IPS-18a (cell line): ENCODE measurements around the gene SLC25A14.

Experiments used
- H3K27ac ChIP-seq: one replicate; pipeline ENCODE4 v1.5.1; 2013; ENCODE audit warnings: low read length
- H3K27me3 ChIP-seq: one replicate; pipeline ENCODE4 v1.6.1; 2013; ENCODE audit warnings: mild to moderate bottlenecking, low read length; ENCODE audit not compliant: control insufficient read depth, insufficient read depth
- H3K36me3 ChIP-seq: one replicate; pipeline ENCODE4 v1.6.1; 2013; ENCODE audit warnings: low read depth, low read length; ENCODE audit not compliant: control insufficient read depth
- H3K4me1 ChIP-seq: one replicate; pipeline ENCODE4 v1.6.1; 2013; ENCODE audit warnings: low read depth, low read length; ENCODE audit not compliant: control insufficient read depth
- H3K4me3 ChIP-seq: one replicate; pipeline ENCODE4 v1.5.1; 2013; ENCODE audit warnings: low read length
- H3K9ac ChIP-seq: one replicate; pipeline ENCODE4 v1.6.1; 2013; ENCODE audit warnings: mild to moderate bottlenecking, low read length, moderate library complexity
- H3K9me3 ChIP-seq: one replicate; pipeline ENCODE4 v1.6.1; 2013; ENCODE audit warnings: low read depth, low read length; ENCODE audit not compliant: control insufficient read depth

The SLC25A14 gene

GRCh38 chrX:130386408-130386808, 46.7 kb downstream of the SLC25A14 start:
- Histone ChIP-seq H3K9me3 (peaks cover 11% of the 10 kb centered on the region), H3K27me3 (no peaks in the 10 kb centered on the region), H3K9ac (no peak overlapping the region), H3K4me3 (no peak overlapping the region), H3K4me1 (no peaks in the 10 kb centered on the region), H3K36me3 (no peaks in the 10 kb centered on the region), H3K27ac (no peak overlapping the region)

GRCh38 chrX:130393451-130394074, 53.8 kb downstream of the SLC25A14 start:
- no peak overlapping the region for H3K4me3 ChIP-seq
- no peaks in the 10 kb centered on the region for H3K4me1 ChIP-seq
- no peaks in the 10 kb centered on the region for H3K36me3 ChIP-seq
- H3K27ac ChIP-seq = no peak overlapping the region
- H3K27me3 ChIP-seq = no peaks in the 10 kb centered on the region
- H3K9ac ChIP-seq = no peak overlapping the region
- H3K9me3 ChIP-seq = peaks cover 2% of the 10 kb centered on the region

- peaks cover 6% of the 10 kb centered on the region for H3K9me3 ChIP-seq
- no peak overlapping the region for H3K4me3 ChIP-seq
- no peaks in the 10 kb centered on the region for H3K36me3 ChIP-seq
- H3K4me1 ChIP-seq = no peaks in the 10 kb centered on the region
- H3K27ac ChIP-seq = no peak overlapping the region
- no peaks in the 10 kb centered on the region for H3K27me3 ChIP-seq
- H3K9ac ChIP-seq = no peak overlapping the region
Measured at GRCh38 chrX:130395341-130395740, 55.6 kb downstream of the SLC25A14 start.

- H3K36me3 ChIP-seq = peaks cover 6% of the 10 kb centered on the region
- no peaks in the 10 kb centered on the region for H3K4me1 ChIP-seq
- H3K9ac ChIP-seq = peak within 1 kb of the TSS; percentile 77
- peak within 1 kb of the TSS; percentile 92 for H3K4me3 ChIP-seq
- peak within 1 kb of the TSS; percentile 68 for H3K27ac ChIP-seq
- H3K9me3 ChIP-seq = peaks cover 4% of the 10 kb centered on the region
- H3K27me3 ChIP-seq = no peaks in the 10 kb centered on the region
Measured at GRCh38 chrX:130401415-130402207, 61.9 kb downstream of the SLC25A14 start, which contains the start of gene RBMX2. RBMX2 (plus strand) TSS chrX:130401987; CDS start chrX:130402033, 46 bp downstream.

- H3K9me3 ChIP-seq = peaks cover 4% of the 10 kb centered on the region
- no peaks in the 10 kb centered on the region for H3K4me1 ChIP-seq
- peak overlapping the region; percentile 77 for H3K9ac ChIP-seq
- H3K36me3 ChIP-seq = peaks cover 6% of the 10 kb centered on the region
- no peaks in the 10 kb centered on the region for H3K27me3 ChIP-seq
- peak overlapping the region; percentile 92 for H3K4me3 ChIP-seq
- no peak overlapping the region for H3K27ac ChIP-seq
Measured at GRCh38 chrX:130402208-130402684, 62.5 kb downstream of the SLC25A14 start.

- Histone ChIP-seq H3K9ac (no peak overlapping the region), H3K36me3 (peaks cover 19% of the 10 kb centered on the region), H3K27me3 (no peaks in the 10 kb centered on the region), H3K4me3 (no peak overlapping the region), H3K27ac (no peak overlapping the region), H3K9me3 (peaks cover 14% of the 10 kb centered on the region), H3K4me1 (no peaks in the 10 kb centered on the region)
Measured at GRCh38 chrX:130413415-130413814, 73.7 kb downstream of the SLC25A14 start.

GRCh38 chrX:130414800-130415199, 75.1 kb downstream of the SLC25A14 start:
- H3K4me1 ChIP-seq = peaks cover 3% of the 10 kb centered on the region
- no peaks in the 10 kb centered on the region for H3K27me3 ChIP-seq
- H3K36me3 ChIP-seq = peaks cover 15% of the 10 kb centered on the region
- peaks cover 17% of the 10 kb centered on the region for H3K9me3 ChIP-seq
- H3K27ac ChIP-seq = no peak overlapping the region
- no peak overlapping the region for H3K4me3 ChIP-seq
- no peak overlapping the region for H3K9ac ChIP-seq

GRCh38 chrX:130415201-130415600, 75.5 kb downstream of the SLC25A14 start:
- no peak overlapping the region for H3K27ac ChIP-seq

GRCh38 chrX:130416785-130417184, 77.1 kb downstream of the SLC25A14 start:
- H3K9me3 ChIP-seq = peaks cover 17% of the 10 kb centered on the region
- H3K27me3 ChIP-seq = no peaks in the 10 kb centered on the region
- H3K36me3 ChIP-seq = peaks cover 7% of the 10 kb centered on the region
- H3K4me1 ChIP-seq = peaks cover 3% of the 10 kb centered on the region
- H3K4me3 ChIP-seq = no peak overlapping the region
- H3K27ac ChIP-seq = no peak overlapping the region
- H3K9ac ChIP-seq = no peak overlapping the region

More at GRCh38 chrX:130415201-130415600, 75.5 kb downstream of the SLC25A14 start:
- peaks cover 21% of the 10 kb centered on the region for H3K9me3 ChIP-seq
- peaks cover 14% of the 10 kb centered on the region for H3K36me3 ChIP-seq
- H3K27me3 ChIP-seq = no peaks in the 10 kb centered on the region
- peaks cover 3% of the 10 kb centered on the region for H3K4me1 ChIP-seq
- no peak overlapping the region for H3K9ac ChIP-seq
- H3K4me3 ChIP-seq = no peak overlapping the region

- Histone ChIP-seq H3K27me3 (no peaks in the 10 kb centered on the region), H3K4me3 (no peak overlapping the region)
Measured at GRCh38 chrX:130418066-130418465, 78.3 kb downstream of the SLC25A14 start.

GRCh38 chrX:130418740-130419139, 79.0 kb downstream of the SLC25A14 start:
- Histone ChIP-seq H3K4me3 (no peak overlapping the region), H3K9me3 (peaks cover 17% of the 10 kb centered on the region), H3K9ac (no peak overlapping the region), H3K27ac (no peak overlapping the region), H3K36me3 (peaks cover 3% of the 10 kb centered on the region), H3K27me3 (no peaks in the 10 kb centered on the region), H3K4me1 (peaks cover 3% of the 10 kb centered on the region)

More at GRCh38 chrX:130418066-130418465, 78.3 kb downstream of the SLC25A14 start:
- Histone ChIP-seq H3K9ac (no peak overlapping the region), H3K9me3 (peaks cover 17% of the 10 kb centered on the region), H3K36me3 (peaks cover 3% of the 10 kb centered on the region), H3K4me1 (peaks cover 3% of the 10 kb centered on the region), H3K27ac (no peak overlapping the region)
